Endothelial cell of umbilical vein (primary cell): ENCODE data around the gene INS. TPM values are rescaled to one million over a fixed set of nuclear protein-coding genes. Genes with fewer than 3 reads are reported as not detected.

Experiments used
- BruUV-seq: library from RNA; stranded (reverse); fragments of 400-500 nt; replicated peaks from 2 replicates; lab custom pipeline; 2021; lab: Mats Ljungman, UMichigan
- CTCF ChIA-PET: fragments of 300-600, 350-600 bp; sonication (Branson Sonifier 250); formaldehyde crosslinking; loops from one replicate; lab custom pipeline; 2021; ENCODE audit warnings: antibody characterized with exemption, inconsistent platforms; lab: Charles Lee
- POLR2A ChIA-PET: fragments of 300-600, 350-600 bp; sonication (Branson Sonifier 250); formaldehyde crosslinking; loops from one replicate; lab custom pipeline; 2021; ENCODE audit warnings: antibody characterized with exemption, inconsistent platforms; lab: Charles Lee
- DNase-seq: peaks from one replicate; pipeline ENCODE4 v3.0.0-alpha.2; 2011; ENCODE audit warnings: low read depth, low spot score
- FAIRE-seq: peaks from 2 replicates; lab custom pipeline; 2011; peaks lifted over from hg19 to GRCh38; lab: Jason Lieb, UNC
- H2AFZ ChIP-seq: 2 replicates; pipeline ENCODE4 v1.6.0; 2012; ENCODE audit warnings: low read depth, low read length, control low read depth, inconsistent platforms
- H3K27ac ChIP-seq: 2 replicates; pipeline ENCODE4 v1.5.1; 2011; ENCODE audit warnings: low read depth, mild to moderate bottlenecking, control low read depth, low read length, moderate library complexity; ENCODE audit not compliant: insufficient read depth
- H3K27me3 ChIP-seq, 2 experiments: 2 replicates each; pipeline versions ENCODE4 v1.6.0 to v1.6.1; 2011; ENCODE audit warnings: low read length in 2 of 2, mixed read lengths in 1 of 2; ENCODE audit not compliant: control insufficient read depth in 2 of 2, insufficient read depth in 2 of 2
- H3K36me3 ChIP-seq, 2 experiments: 2 replicates in 1 of 2; 3 replicates in 1 of 2; pipeline ENCODE4 v1.5.1; 2011; ENCODE audit warnings: low read length in 2 of 2, mild to moderate bottlenecking in 1 of 2, moderate library complexity in 1 of 2; ENCODE audit not compliant: control insufficient read depth in 2 of 2, insufficient read depth in 2 of 2; ENCODE audit errors: extremely low read depth in 1 of 2
- H3K4me1 ChIP-seq: 3 replicates; pipeline ENCODE4 v1.5.1; 2011; ENCODE audit warnings: mild to moderate bottlenecking, low read length; ENCODE audit not compliant: control insufficient read depth, insufficient read depth; ENCODE audit errors: extremely low read depth
- H3K4me2 ChIP-seq: 2 replicates; pipeline ENCODE4 v1.6.1; 2011; ENCODE audit warnings: low read length, control low read depth, mixed read lengths; ENCODE audit not compliant: insufficient read depth
- H3K4me3 ChIP-seq, 3 experiments: fragments of 200-600 bp in 1 of 3; sonication (generic), shearing (Covaris generic) in 1 of 3; replicated peaks in 1 of 3; 2 replicates each; pipeline ENCODE4 v1.5.1; 2011 to 2016; ENCODE audit warnings: control low read depth in 3 of 3, low read length in 3 of 3, mild to moderate bottlenecking in 2 of 3, inconsistent platforms in 1 of 3, low read depth in 1 of 3, moderate library complexity in 1 of 3; ENCODE audit not compliant: insufficient read depth in 1 of 3
- H3K79me2 ChIP-seq: 2 replicates; pipeline ENCODE4 v1.6.0; 2012; ENCODE audit warnings: low read length, inconsistent platforms; ENCODE audit not compliant: control insufficient read depth, insufficient read depth
- H3K9ac ChIP-seq: replicated peaks from 2 replicates; pipeline ENCODE3; 2011; ENCODE audit warnings: low read length, control low read depth; ENCODE audit not compliant: insufficient read depth; ENCODE audit errors: extremely low read depth
- H3K9me1 ChIP-seq: replicated peaks from 3 replicates; pipeline ENCODE4 v1.6.0; 2011; ENCODE audit warnings: mild to moderate bottlenecking, low read length; ENCODE audit not compliant: control insufficient read depth, insufficient read depth; ENCODE audit errors: extremely low read depth
- H3K9me3 ChIP-seq: replicated peaks from 2 replicates; pipeline ENCODE4 v1.5.1; 2012; ENCODE audit warnings: low read length, inconsistent platforms; ENCODE audit not compliant: control insufficient read depth, insufficient read depth
- H4K20me1 ChIP-seq: replicated peaks from 2 replicates; pipeline ENCODE3; 2011; ENCODE audit warnings: mild to moderate bottlenecking, low read length; ENCODE audit not compliant: control insufficient read depth, insufficient read depth; ENCODE audit errors: extremely low read depth
- EZH2 ChIP-seq: IDR thresholded peaks from 2 replicates; pipeline ENCODE4 v1.6.1; 2012; ENCODE audit warnings: borderline replicate concordance, low read depth, mild to moderate bottlenecking, moderate library complexity, low read length, inconsistent platforms; ENCODE audit not compliant: severe bottlenecking
- JUN ChIP-seq: IDR thresholded peaks from 2 replicates; pipeline ENCODE4 v1.6.1; 2011; ENCODE audit warnings: borderline replicate concordance, low read depth; ENCODE audit not compliant: insufficient read length, insufficient read depth
- MYC ChIP-seq: IDR thresholded peaks from one replicate; pipeline ENCODE4 v1.6.1; 2011; ENCODE audit warnings: mild to moderate bottlenecking, low read depth, low read length
- POLR2A ChIP-seq: IDR thresholded peaks from 2 replicates; pipeline ENCODE4 v1.6.1; 2012; ENCODE audit warnings: low read depth, mild to moderate bottlenecking, control low read depth, low read length
- POLR2AphosphoS5 ChIP-seq: IDR thresholded peaks from 2 replicates; pipeline ENCODE4 v1.6.1; 2012; ENCODE audit warnings: low read depth, mild to moderate bottlenecking, control low read depth, low read length, moderate library complexity; ENCODE audit not compliant: insufficient read depth
- dilution Hi-C: fragments of 300-500 bp; cut with MboI; formaldehyde crosslinking; loops from one replicate; pipeline ENCODE4 v1.15.0; 2019; ENCODE audit warnings: low sequenced_read_pairs; ENCODE audit not compliant: extremely low pct_ligation_motif_present
- intact Hi-C: fragments of 100-400 bp; cut with micrococcal nuclease; formaldehyde crosslinking; loops from one replicate; pipeline ENCODE4 v1.10.0; 2022
- polyA plus RNA-seq, 4 experiments: library from polyadenylated mRNA; depleted of rRNA in 3 of 4; stranded (reverse) in 3 of 4; unstranded in 1 of 4; fragments of >200 nt; gene quantifications; 2 replicates each; pipeline versions ENCODE4 v1.2.1 to v1.2.3, GENCODE V29; 2011 to 2012; ENCODE audit warnings: missing spikeins in 1 of 4
- total RNA-seq: library from RNA; stranded (reverse); gene quantifications from 2 replicates; pipeline ENCODE4 v1.2.3, GENCODE V29; 2021
- TF ChIP-seq, protein P1 (sequence below), 2 donors: IDR thresholded peaks; 1 replicate in 1 of 2; 2 replicates in 1 of 2; pipeline ENCODE4 v1.5.1; 2011; ENCODE audit warnings: low read length in 2 of 2, mild to moderate bottlenecking in 2 of 2, moderate library complexity in 2 of 2, control low read depth in 1 of 2, inconsistent platforms in 1 of 2, low read depth in 1 of 2; ENCODE audit not compliant: insufficient read depth in 1 of 2; ENCODE audit errors: extremely low read depth in 1 of 2
- TF ChIP-seq, protein P2 (sequence below): IDR thresholded peaks from 2 replicates; pipeline ENCODE4 v1.6.1; 2011; ENCODE audit not compliant: insufficient read depth, insufficient read length

INS gene
- total and polyA plus RNA-seq, 2 donors (not counting 3 experiments of a cell fraction or from before 2014, with no cell fraction given): not detected

DNA sequence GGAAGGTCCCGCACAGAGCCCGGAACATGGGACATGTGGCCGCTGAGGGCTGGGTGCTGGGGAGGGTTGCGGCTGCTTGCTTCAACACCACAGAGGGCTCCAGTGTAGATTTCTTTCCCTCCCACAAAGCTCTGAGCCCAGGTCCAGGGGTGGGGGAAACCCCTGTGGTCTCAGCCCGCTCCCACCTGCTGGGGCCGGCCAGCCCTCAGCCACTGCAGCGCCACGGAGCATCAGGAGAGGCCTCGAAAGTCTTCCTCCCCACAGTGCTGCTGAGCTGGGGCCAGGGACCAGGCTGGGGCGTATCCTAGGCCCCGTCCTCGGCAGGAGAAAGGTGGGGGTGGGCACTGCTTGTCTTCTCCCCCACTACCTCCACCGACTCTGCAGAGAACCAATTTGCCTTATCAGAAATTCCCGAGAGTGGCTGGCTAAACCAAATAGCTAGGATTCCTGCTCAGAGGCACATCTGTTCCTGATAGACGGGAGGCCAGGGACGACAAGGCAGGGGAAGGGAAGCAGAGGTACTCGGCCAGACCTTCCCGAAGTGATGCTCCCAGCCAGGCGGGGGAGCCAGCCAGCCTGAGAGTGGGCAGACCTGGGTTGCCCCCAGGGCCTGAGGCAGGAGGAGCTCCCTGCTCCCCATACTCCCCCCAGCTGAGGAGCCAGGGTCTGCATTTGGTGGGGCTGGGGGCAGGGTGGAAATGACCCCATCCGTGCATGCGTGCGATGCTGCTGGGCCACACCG is 40.5 kb downstream of the INS start:
- Histone ChIP-seq H4K20me1 (no peaks in the 10 kb centered on the region), H3K9ac (no peak overlapping the region), H3K27ac (no peak overlapping the region), H3K9me1 (no peaks in the 10 kb centered on the region), H2AFZ (no peak overlapping the region), H3K4me3 (no peak overlapping the region), H3K4me2 (no peak overlapping the region), H3K79me2 (no peaks in the 10 kb centered on the region), H3K27me3 (peaks cover 0 to 7% of the 10 kb centered on the region in 2 experiments), H3K36me3 (no peaks in the 10 kb centered on the region), H3K9me3 (no peaks in the 10 kb centered on the region), H3K4me1 (no peaks in the 10 kb centered on the region)
- BruUV-seq: no TSS peak
- ChIA-PET POLR2A (no interaction called here), CTCF (interaction anchor here (0.8 kb wide), 1 partner anchor 30 kb away, joined by 4 read pairs; no protein-coding TSS in a partner anchor)
- no peak for FAIRE-seq
- intact Hi-C loops: no loop called here
- no peak for DNase-seq
- dilution Hi-C loops: no loop called here
- TF ChIP-seq, protein P1, sequence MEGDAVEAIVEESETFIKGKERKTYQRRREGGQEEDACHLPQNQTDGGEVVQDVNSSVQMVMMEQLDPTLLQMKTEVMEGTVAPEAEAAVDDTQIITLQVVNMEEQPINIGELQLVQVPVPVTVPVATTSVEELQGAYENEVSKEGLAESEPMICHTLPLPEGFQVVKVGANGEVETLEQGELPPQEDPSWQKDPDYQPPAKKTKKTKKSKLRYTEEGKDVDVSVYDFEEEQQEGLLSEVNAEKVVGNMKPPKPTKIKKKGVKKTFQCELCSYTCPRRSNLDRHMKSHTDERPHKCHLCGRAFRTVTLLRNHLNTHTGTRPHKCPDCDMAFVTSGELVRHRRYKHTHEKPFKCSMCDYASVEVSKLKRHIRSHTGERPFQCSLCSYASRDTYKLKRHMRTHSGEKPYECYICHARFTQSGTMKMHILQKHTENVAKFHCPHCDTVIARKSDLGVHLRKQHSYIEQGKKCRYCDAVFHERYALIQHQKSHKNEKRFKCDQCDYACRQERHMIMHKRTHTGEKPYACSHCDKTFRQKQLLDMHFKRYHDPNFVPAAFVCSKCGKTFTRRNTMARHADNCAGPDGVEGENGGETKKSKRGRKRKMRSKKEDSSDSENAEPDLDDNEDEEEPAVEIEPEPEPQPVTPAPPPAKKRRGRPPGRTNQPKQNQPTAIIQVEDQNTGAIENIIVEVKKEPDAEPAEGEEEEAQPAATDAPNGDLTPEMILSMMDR (IDR thresholded peaks at IDR 0.05; ENCODE audit: extremely low read depth in 1 of 2, insufficient read depth in 1 of 2, low read depth in 1 of 2, low read length in 2 of 2): no peak

DNA sequence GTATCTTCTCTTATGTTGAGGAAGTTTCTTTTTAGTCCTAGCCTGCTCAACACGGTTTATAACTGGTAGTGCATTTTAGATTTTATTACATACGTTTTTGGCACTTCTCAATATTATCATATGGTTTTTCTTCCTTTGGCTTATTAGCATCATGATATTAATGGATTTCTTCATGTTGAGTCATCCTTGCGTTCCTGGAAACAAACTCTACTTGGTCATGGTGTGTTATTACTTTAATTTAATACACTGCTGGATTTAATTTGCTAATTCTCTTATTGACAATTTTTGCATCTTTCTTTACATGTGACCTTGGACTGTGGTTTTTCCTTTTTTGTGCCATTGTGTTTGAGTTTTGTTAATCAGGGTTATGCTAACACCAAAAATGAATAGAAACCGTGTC is 42.3 kb downstream of the INS start:
- no peak overlapping the region for H2AFZ ChIP-seq
- H3K27ac ChIP-seq: no peak overlapping the region
- H4K20me1 ChIP-seq: no peaks in the 10 kb centered on the region
- H3K9me3 ChIP-seq: no peaks in the 10 kb centered on the region
- H3K4me3 ChIP-seq: no peak overlapping the region
- TF ChIP-seq JUN: no peak
- TF ChIP-seq MYC: no peak
- no peak for TF ChIP-seq POLR2AphosphoS5
- no peak for TF ChIP-seq EZH2
- TF ChIP-seq, protein P1 (IDR thresholded peaks at IDR 0.05; ENCODE audit: extremely low read depth in 1 of 2, insufficient read depth in 1 of 2, low read depth in 1 of 2, low read length in 2 of 2): no peak
- no peak for TF ChIP-seq POLR2A
- TF ChIP-seq, protein P2, sequence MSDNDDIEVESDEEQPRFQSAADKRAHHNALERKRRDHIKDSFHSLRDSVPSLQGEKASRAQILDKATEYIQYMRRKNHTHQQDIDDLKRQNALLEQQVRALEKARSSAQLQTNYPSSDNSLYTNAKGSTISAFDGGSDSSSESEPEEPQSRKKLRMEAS: no peak
- H3K36me3 ChIP-seq: no peaks in the 10 kb centered on the region
- no peak overlapping the region for H3K9ac ChIP-seq
- ChIA-PET CTCF (no interaction called here), POLR2A (no interaction called here)
- no TSS peak for BruUV-seq
- FAIRE-seq (no peak), DNase-seq (no peak)
- peaks cover 0 to 7% of the 10 kb centered on the region in 2 experiments for H3K27me3 ChIP-seq
- dilution Hi-C loops (no loop called here), intact Hi-C loops (no loop called here)
- H3K79me2 ChIP-seq: no peaks in the 10 kb centered on the region
- H3K9me1 ChIP-seq: no peaks in the 10 kb centered on the region
- no peaks in the 10 kb centered on the region for H3K4me1 ChIP-seq
- H3K4me2 ChIP-seq: no peak overlapping the region
